Stromal cell of bone marrow (primary cell): ENCODE results near the gene XNDC1N.
A peak's percentile ranks its signal among the peaks of the same experiment; 100 is the strongest.
"Not testable (repeated sequence)": the region's sequence is repeated elsewhere in the genome, so short reads cannot be mapped to it uniquely, and the experiment has no call there.

ENCODE experiments used
- DNase-seq: peaks from one replicate; pipeline ENCODE4 v3.0.0-alpha.2; 2012; ENCODE audit warnings: low read depth

XNDC1N gene

GRCh38 chr11:71933141-71933933 lies 4.9 kb upstream of the XNDC1N start:
- DNase-seq = no peak

GRCh38 chr11:71931245-71931602 lies 2.8 kb upstream of the XNDC1N start:
- peak; percentile 38 for DNase-seq

- DNase-seq = no peak
Measured at GRCh38 chr11:71930556-71931244, 2.3 kb upstream of the XNDC1N start.

GRCh38 chr11:71929491-71929890 lies 1.1 kb upstream of the XNDC1N start:
- no peak for DNase-seq

GRCh38 chr11:71928737-71929443 lies 496 bp upstream of the XNDC1N start, which contains the start of gene RNF121:
Gene RNF121, plus strand, starts transcription at chr11:71929046. Its CDS starts 16 bp downstream, at chr11:71929062.
- DNase-seq = peak; percentile 90

GRCh38 chr11:71917646-71918140 lies 10.7 kb downstream of the XNDC1N start:
- DNase-seq = no peak

GRCh38 chr11:71914617-71915189 lies 13.7 kb downstream of the XNDC1N start:
- DNase-seq = no peak

- DNase-seq = peak; percentile 73
Measured at GRCh38 chr11:71913756-71914526, 14.5 kb downstream of the XNDC1N start.

- DNase-seq = not testable (repeated sequence)
Measured at GRCh38 chr11:71911986-71912340, 16.4 kb downstream of the XNDC1N start.

- not testable (repeated sequence) for DNase-seq
Measured at GRCh38 chr11:71911321-71911985, 16.9 kb downstream of the XNDC1N start.

GRCh38 chr11:71910775-71911174 lies 17.6 kb downstream of the XNDC1N start:
- not testable (repeated sequence) for DNase-seq

GRCh38 chr11:71908218-71908617 lies 20.2 kb downstream of the XNDC1N start:
- no peak for DNase-seq

- peak; percentile 94 for DNase-seq
Measured at GRCh38 chr11:71901137-71901536, 27.3 kb downstream of the XNDC1N start.

- DNase-seq = no peak
Measured at GRCh38 chr11:71895961-71896360, 32.4 kb downstream of the XNDC1N start.

GRCh38 chr11:71889181-71889872 lies 39.1 kb downstream of the XNDC1N start:
- not testable (repeated sequence) for DNase-seq

GRCh38 chr11:71888335-71889010 lies 39.9 kb downstream of the XNDC1N start:
- DNase-seq = not testable (repeated sequence)

- not testable (repeated sequence) for DNase-seq
Measured at GRCh38 chr11:71885806-71886205, 42.6 kb downstream of the XNDC1N start.
